ENCODE data around the gene PRKCA.

DNA sequence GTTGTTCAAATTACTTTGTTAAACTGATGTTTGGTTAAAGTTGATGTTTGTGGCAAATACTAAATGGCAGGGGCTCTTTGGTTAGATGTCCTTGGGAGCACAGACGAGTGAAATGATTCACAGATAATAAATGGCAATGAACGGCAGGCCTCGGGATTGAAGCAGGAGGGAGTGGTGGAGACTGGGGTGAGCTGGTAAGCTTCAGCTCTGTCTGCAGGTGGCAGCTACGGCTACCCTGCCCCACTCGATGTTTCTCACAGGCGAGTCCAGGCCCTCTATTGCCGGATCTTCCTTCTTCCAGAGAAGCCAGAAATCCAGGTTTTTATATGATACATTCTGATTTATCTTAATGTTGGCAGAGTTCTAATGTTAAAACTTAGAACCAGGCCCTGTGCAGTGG lies 387.8 kb downstream of the PRKCA start:
- TF ChIP-seq POLR2A (IDR thresholded peaks at IDR 0.05; ENCODE audit: low read depth, low read length) (no peak), POLR2AphosphoS5 (IDR thresholded peaks at IDR 0.05; ENCODE audit: low read depth, low read length) (no peak), TAF1 (IDR thresholded peaks at IDR 0.05; ENCODE audit: borderline replicate concordance, low read depth, low read length) (no peak)
